NT2/D1 (cell line): Measurements from ENCODE around the gene FAM170A.

ENCODE experiments used
- SUZ12 ChIP-seq: IDR thresholded peaks from 2 replicates; pipeline ENCODE4 v1.6.1; 2011; ENCODE audit not compliant: insufficient read length, insufficient read depth; ENCODE audit errors: extremely low read depth
- YY1 ChIP-seq: IDR thresholded peaks from 2 replicates; pipeline ENCODE4 v1.6.1; 2011; ENCODE audit not compliant: insufficient read length, insufficient read depth
- ZNF274 ChIP-seq: IDR thresholded peaks from 2 replicates; pipeline ENCODE4 v1.6.1; 2011; ENCODE audit warnings: mild to moderate bottlenecking, low read depth, low read length

DNA sequence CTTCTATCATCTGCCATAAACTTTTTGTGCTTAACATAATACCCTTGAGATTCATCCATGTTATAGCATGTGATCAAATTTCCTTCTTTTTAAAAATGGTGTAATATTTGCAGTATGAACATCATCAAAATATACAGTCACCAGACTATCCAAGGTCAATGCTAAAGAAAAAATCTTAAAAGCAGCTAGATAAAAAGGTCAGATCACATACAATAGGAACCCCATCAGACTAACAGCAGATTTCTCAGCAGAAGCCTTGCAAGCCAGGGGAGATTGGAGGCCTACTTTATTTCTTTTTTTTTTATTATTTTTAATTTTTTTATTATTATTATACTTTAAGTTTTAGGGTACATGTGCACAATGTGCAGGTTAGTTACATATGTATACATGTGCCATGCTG is 37.2 kb downstream of the FAM170A start:
- TF ChIP-seq ZNF274 (no peak), YY1 (no peak), SUZ12 (no peak)
